Glutamatergic neuron (in vitro differentiated cells): ENCODE results near the gene CYP46A1. TPM values are rescaled to one million over a fixed set of nuclear protein-coding genes. Genes with fewer than 3 reads are reported as not detected.

Source experiments
- DNase-seq: peaks from one replicate; pipeline ENCODE4 v3.0.0; 2022
- H3K27ac Mint-ChIP-seq: one replicate; pipeline ENCODE4 v1.8.0; 2020; ENCODE audit warnings: mild to moderate bottlenecking, mixed read lengths, inconsistent platforms; ENCODE audit not compliant: unreplicated experiment
- H3K27me3 Mint-ChIP-seq: one replicate; pipeline ENCODE4 v1.8.0; 2020; ENCODE audit warnings: mild to moderate bottlenecking, moderate library complexity, mixed read lengths, inconsistent platforms; ENCODE audit not compliant: unreplicated experiment
- H3K36me3 Mint-ChIP-seq: one replicate; pipeline ENCODE4 v1.8.0; 2020; ENCODE audit warnings: mild to moderate bottlenecking, mixed read lengths, inconsistent platforms; ENCODE audit not compliant: unreplicated experiment
- H3K4me1 Mint-ChIP-seq: one replicate; pipeline ENCODE4 v1.8.0; 2020; ENCODE audit warnings: mild to moderate bottlenecking, low read depth, mixed read lengths, inconsistent platforms; ENCODE audit not compliant: unreplicated experiment
- H3K4me3 Mint-ChIP-seq: one replicate; pipeline ENCODE4 v1.8.0; 2020; ENCODE audit warnings: mild to moderate bottlenecking, mixed read lengths, inconsistent platforms; ENCODE audit not compliant: unreplicated experiment
- H3K9me3 Mint-ChIP-seq: one replicate; pipeline ENCODE4 v1.8.0; 2020; ENCODE audit warnings: mild to moderate bottlenecking, moderate library complexity, mixed read lengths, inconsistent platforms; ENCODE audit not compliant: unreplicated experiment
- CTCF ChIP-seq: fragments of 200-600 bp; sonication (generic); IDR thresholded peaks from one replicate; pipeline ENCODE4 v1.5.0; 2021; ENCODE audit not compliant: partially characterized antibody, unreplicated experiment
- total RNA-seq: library from RNA; stranded (reverse); fragmentation: NEBNext Ultra II Directional; extraction: Animal tissue kit (Norgen Biotek cat#: 25700); gene quantifications from one replicate; pipeline ENCODE4 v1.2.1, GENCODE V29; 2021; ENCODE audit not compliant: unreplicated experiment

Gene CYP46A1
- total RNA-seq, 1 donor from 2014 or later = 2.1 TPM

- H3K27ac Mint-ChIP-seq = no peak overlapping the region
- TF ChIP-seq CTCF = no peak
- peaks cover 3% of the 10 kb centered on the region for H3K9me3 Mint-ChIP-seq
- peaks cover 23% of the 10 kb centered on the region for H3K4me1 Mint-ChIP-seq
- no peak overlapping the region for H3K4me3 Mint-ChIP-seq
- no peaks in the 10 kb centered on the region for H3K36me3 Mint-ChIP-seq
- peaks cover 3% of the 10 kb centered on the region for H3K27me3 Mint-ChIP-seq
- no peak for DNase-seq
These were observed 85.0 kb downstream of the CYP46A1 start for GRCh38 chr14:99769123-99769522.

GRCh38 chr14:99769799-99770198, 85.7 kb downstream of the CYP46A1 start:
- peaks cover 29% of the 10 kb centered on the region for H3K4me1 Mint-ChIP-seq
- H3K36me3 Mint-ChIP-seq = no peaks in the 10 kb centered on the region
- DNase-seq = no peak
- H3K9me3 Mint-ChIP-seq = peaks cover 7% of the 10 kb centered on the region
- H3K27me3 Mint-ChIP-seq = peaks cover 3% of the 10 kb centered on the region
- no peak overlapping the region for H3K4me3 Mint-ChIP-seq
- no peak overlapping the region for H3K27ac Mint-ChIP-seq
- TF ChIP-seq CTCF = no peak

GRCh38 chr14:99772371-99773283, 88.5 kb downstream of the CYP46A1 start:
- Mint-ChIP-seq H3K27me3 (peaks cover 3% of the 10 kb centered on the region), H3K9me3 (peaks cover 5% of the 10 kb centered on the region), H3K4me3 (peak overlapping the region; percentile 82), H3K4me1 (peaks cover 39% of the 10 kb centered on the region), H3K36me3 (no peaks in the 10 kb centered on the region), H3K27ac (peak overlapping the region; percentile 98)
- DNase-seq = no peak
- TF ChIP-seq CTCF = no peak

GRCh38 chr14:99773521-99774497, 89.7 kb downstream of the CYP46A1 start:
- peaks cover 33% of the 10 kb centered on the region for H3K4me1 Mint-ChIP-seq
- peak; percentile 88 for DNase-seq
- peak overlapping the region; percentile 98 for H3K27ac Mint-ChIP-seq
- H3K36me3 Mint-ChIP-seq = peaks cover 9% of the 10 kb centered on the region
- H3K4me3 Mint-ChIP-seq = peak overlapping the region; percentile 83
- H3K27me3 Mint-ChIP-seq = no peaks in the 10 kb centered on the region
- TF ChIP-seq CTCF = no peak
- peaks cover 5% of the 10 kb centered on the region for H3K9me3 Mint-ChIP-seq
